AG09309 (cell line): ENCODE measurements around the gene L3MBTL4.

ENCODE experiments used
- DNase-seq: peaks from one replicate; pipeline ENCODE4 v3.0.0-alpha.2; 2010; ENCODE audit warnings: low read depth
- H3K4me3 ChIP-seq: 2 replicates; pipeline ENCODE4 v1.5.1; 2011; ENCODE audit warnings: mild to moderate bottlenecking, low read depth, low read length, moderate library complexity; ENCODE audit not compliant: control insufficient read depth
- CTCF ChIP-seq: IDR thresholded peaks from 2 replicates; pipeline ENCODE4 v1.5.1; 2011; ENCODE audit warnings: mild to moderate bottlenecking, low read depth, low read length, inconsistent platforms; ENCODE audit not compliant: insufficient read depth, control insufficient read depth; ENCODE audit errors: missing control alignments

The L3MBTL4 gene

DNA sequence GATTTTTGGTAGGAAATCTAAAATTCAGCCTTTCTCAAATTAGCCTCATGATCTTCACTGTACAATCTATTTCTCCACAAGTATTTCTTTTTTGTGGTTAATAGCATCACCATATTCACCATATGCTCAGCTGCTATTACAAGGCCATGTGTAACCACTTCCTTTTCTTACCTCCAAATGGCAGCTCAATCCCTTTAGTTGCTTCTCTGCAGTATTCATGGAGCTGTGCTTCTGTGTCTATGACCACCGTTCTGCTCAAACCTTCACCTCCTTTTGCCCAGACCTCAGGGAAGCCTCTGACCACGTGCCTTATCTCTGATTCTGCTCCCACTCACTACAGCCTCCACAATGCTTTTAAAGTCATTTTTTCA, 392.7 kb downstream of the L3MBTL4 start:
- no peak overlapping the region for H3K4me3 ChIP-seq
- no peak for TF ChIP-seq CTCF
- no peak for DNase-seq

GRCh38 chr18:6021306-6022073, 393.2 kb downstream of the L3MBTL4 start:
- H3K4me3 ChIP-seq = no peak overlapping the region
- TF ChIP-seq CTCF = no peak
- DNase-seq = no peak

DNA sequence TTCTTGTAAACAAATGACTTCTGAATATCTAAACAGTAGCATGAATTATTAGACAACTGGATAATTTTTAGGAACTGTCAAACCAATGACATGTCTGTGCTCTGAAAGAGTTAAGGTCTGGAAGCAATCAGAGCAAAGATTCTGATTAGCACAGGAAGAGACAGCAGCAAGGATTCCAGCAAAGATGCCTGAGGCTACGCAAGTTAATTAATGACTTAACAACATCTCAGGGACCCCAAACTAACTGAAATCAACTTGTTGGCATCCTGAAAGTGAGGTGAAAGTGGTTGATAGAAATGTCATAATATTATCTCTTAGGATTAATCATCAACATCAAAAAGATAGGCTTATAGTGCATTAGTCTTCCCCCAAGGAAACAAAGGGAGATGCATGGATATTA, 396.0 kb downstream of the L3MBTL4 start:
- DNase-seq = no peak
- no peak for TF ChIP-seq CTCF
- no peak overlapping the region for H3K4me3 ChIP-seq

DNA sequence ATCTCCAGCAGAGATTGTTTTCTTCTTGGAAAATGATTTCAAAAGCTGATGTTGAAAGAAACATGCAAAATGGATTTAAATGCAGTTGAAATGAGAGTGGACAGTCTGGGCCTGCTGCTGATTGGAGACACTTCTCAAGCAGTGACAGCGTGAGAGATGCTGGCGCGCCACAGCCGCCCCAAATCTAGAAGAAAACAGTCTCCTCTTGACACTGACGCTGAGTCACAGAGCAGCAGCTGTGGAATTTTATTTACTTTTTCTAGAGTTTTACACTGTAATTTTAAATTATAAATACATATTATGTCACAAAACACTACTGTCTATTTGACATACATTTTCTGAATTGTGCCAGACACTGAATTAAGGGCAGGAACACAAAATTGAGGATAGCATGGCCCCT, 397.5 kb downstream of the L3MBTL4 start:
- TF ChIP-seq CTCF = no peak
- no peak for DNase-seq
- no peak overlapping the region for H3K4me3 ChIP-seq

- TF ChIP-seq CTCF = no peak
- DNase-seq = no peak
- no peak overlapping the region for H3K4me3 ChIP-seq
These were observed 399.3 kb downstream of the L3MBTL4 start for GRCh38 chr18:6015364-6015763.

GRCh38 chr18:6013171-6013810, 401.4 kb downstream of the L3MBTL4 start:
- DNase-seq = no peak
- no peak for TF ChIP-seq CTCF
- H3K4me3 ChIP-seq = no peak overlapping the region
